MCF 10A (cell line): ENCODE results near the gene ACOXL. TPM values are rescaled to one million over a fixed set of nuclear protein-coding genes. Genes with fewer than 3 reads are reported as not detected.

Source experiments
- BruUV-seq: library from RNA; stranded (reverse); fragments of 400-500 nt; replicated peaks from 2 replicates; lab custom pipeline; 2021; lab: Mats Ljungman, UMichigan
- CTCF ChIA-PET: fragments of 300-600 bp; sonication (Branson Sonifier 250); formaldehyde crosslinking; extraction: SDS; loops from one replicate; lab custom pipeline; 2021; ENCODE audit warnings: antibody characterized with exemption, inconsistent platforms; lab: Yijun Ruan, JAX
- POLR2A ChIA-PET: fragments of 300-600, 350-650 bp; sonication (Branson Sonifier 250); formaldehyde crosslinking; extraction: SDS; loops from one replicate; lab custom pipeline; 2020; ENCODE audit warnings: antibody characterized with exemption, inconsistent platforms; lab: Yijun Ruan, JAX
- DNase-seq: peaks from one replicate; pipeline ENCODE4 v3.0.0-alpha.2; 2018; ENCODE audit not compliant: unreplicated experiment
- H3K27ac Mint-ChIP-seq: one replicate; pipeline ENCODE4 v1.8.0; 2022; ENCODE audit warnings: mild to moderate bottlenecking, low read depth, mixed read lengths; ENCODE audit not compliant: unreplicated experiment
- H3K27me3 Mint-ChIP-seq: one replicate; pipeline ENCODE4 v1.8.0; 2022; ENCODE audit warnings: mixed read lengths; ENCODE audit not compliant: insufficient read depth, unreplicated experiment
- H3K36me3 Mint-ChIP-seq: one replicate; pipeline ENCODE4 v1.8.0; 2022; ENCODE audit warnings: mild to moderate bottlenecking, moderate library complexity, mixed read lengths; ENCODE audit not compliant: insufficient read depth, unreplicated experiment
- H3K4me1 Mint-ChIP-seq: one replicate; pipeline ENCODE4 v1.8.0; 2022; ENCODE audit warnings: mixed read lengths; ENCODE audit not compliant: insufficient read depth, unreplicated experiment
- H3K4me3 Mint-ChIP-seq: one replicate; pipeline ENCODE4 v1.8.0; 2022; ENCODE audit warnings: mild to moderate bottlenecking, moderate library complexity, mixed read lengths; ENCODE audit not compliant: unreplicated experiment
- H3K9me3 Mint-ChIP-seq: one replicate; pipeline ENCODE4 v1.8.0; 2022; ENCODE audit warnings: mixed read lengths; ENCODE audit not compliant: unreplicated experiment
- CTCF ChIP-seq: fragments of 200-600 bp; IDR thresholded peaks from one replicate; pipeline ENCODE4 v1.8.0; 2022; ENCODE audit warnings: antibody characterized with exemption, mild to moderate bottlenecking; ENCODE audit not compliant: unreplicated experiment
- intact Hi-C: fragments of 100-400 bp; cut with micrococcal nuclease; formaldehyde crosslinking; loops from 2 replicates; pipeline ENCODE4 v1.14.1; 2022
- total RNA-seq: library from RNA; stranded (reverse); gene quantifications from 2 replicates; pipeline ENCODE4 v1.2.3, GENCODE V29; 2022

ACOXL gene
- total RNA-seq, 1 experiment from 2014 or later: not detected

- no peak overlapping the region for H3K27ac Mint-ChIP-seq
- peaks cover 15% of the 10 kb centered on the region for H3K4me1 Mint-ChIP-seq
- no peaks in the 10 kb centered on the region for H3K9me3 Mint-ChIP-seq
- POLR2A ChIA-PET: interaction anchor here (1.4 kb wide), 1 partner anchor 12 kb away, joined by 5 read pairs; no protein-coding TSS in a partner anchor
- intact Hi-C loops: no loop called here
- no TSS peak for BruUV-seq
- TF ChIP-seq CTCF: no peak
- DNase-seq: peak; percentile 40
- H3K4me3 Mint-ChIP-seq: no peak overlapping the region
- CTCF ChIA-PET: no interaction called here
- H3K27me3 Mint-ChIP-seq: peaks cover 20% of the 10 kb centered on the region
- no peaks in the 10 kb centered on the region for H3K36me3 Mint-ChIP-seq
Observed at GRCh38 chr2:110717734-110718133, 14.6 kb upstream of the ACOXL start.

DNA sequence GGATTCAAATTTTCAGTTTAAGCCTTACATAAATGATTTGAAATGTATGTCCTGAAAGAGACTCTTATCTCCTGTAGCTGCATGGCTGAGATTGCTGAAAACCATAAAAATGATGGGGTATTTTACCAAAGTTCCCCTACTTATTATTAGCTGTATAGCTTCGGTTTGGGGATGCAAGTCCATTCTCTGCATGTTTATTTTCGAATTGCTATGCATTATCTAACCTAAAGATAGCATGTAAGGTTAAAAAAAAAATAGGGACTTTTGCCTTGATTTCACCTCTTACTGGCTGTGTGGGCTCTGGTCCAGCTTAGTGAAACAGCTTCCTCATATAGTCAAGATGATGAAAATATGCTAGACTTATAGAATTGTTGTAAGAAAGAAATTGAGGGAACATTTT lies 14.0 kb upstream of the ACOXL start:
- no TSS peak for BruUV-seq
- no peaks in the 10 kb centered on the region for H3K36me3 Mint-ChIP-seq
- H3K27me3 Mint-ChIP-seq: peaks cover 23% of the 10 kb centered on the region
- no peak overlapping the region for H3K4me3 Mint-ChIP-seq
- POLR2A ChIA-PET: no interaction called here
- no peaks in the 10 kb centered on the region for H3K9me3 Mint-ChIP-seq
- DNase-seq: no peak
- TF ChIP-seq CTCF: no peak
- H3K27ac Mint-ChIP-seq: no peak overlapping the region
- CTCF ChIA-PET: no interaction called here
- intact Hi-C loops: no loop called here
- peaks cover 15% of the 10 kb centered on the region for H3K4me1 Mint-ChIP-seq

DNA sequence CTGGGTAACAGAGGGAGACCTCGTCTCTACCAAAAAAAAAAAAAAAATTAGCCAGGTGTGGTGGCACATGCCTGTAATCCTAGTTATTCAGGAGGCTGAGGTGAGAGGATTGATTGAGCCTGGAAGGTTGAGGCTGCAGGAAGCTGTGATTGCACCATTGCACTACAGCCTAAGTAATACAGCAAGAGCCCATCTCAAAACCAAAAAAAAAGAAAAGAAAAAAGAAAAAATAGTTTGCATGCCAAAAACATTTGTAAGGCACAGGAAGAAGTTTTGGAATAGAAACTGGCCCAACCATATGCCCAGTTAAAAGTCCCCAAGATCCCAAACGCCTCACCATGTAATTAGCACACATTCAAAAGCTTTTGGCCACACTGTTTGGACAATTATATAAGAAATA lies 13.4 kb upstream of the ACOXL start:
- no TSS peak for BruUV-seq

GRCh38 chr2:110720547-110720946 lies 11.8 kb upstream of the ACOXL start:
- no TSS peak for BruUV-seq
- intact Hi-C loops: no loop called here
- Mint-ChIP-seq H3K36me3 (no peaks in the 10 kb centered on the region), H3K27me3 (peaks cover 32% of the 10 kb centered on the region), H3K4me1 (peaks cover 15% of the 10 kb centered on the region), H3K27ac (no peak overlapping the region), H3K9me3 (no peaks in the 10 kb centered on the region), H3K4me3 (no peak overlapping the region)
- POLR2A ChIA-PET: interaction anchor here (0.6 kb wide), 1 partner anchor 59 kb away, joined by 4 read pairs; no protein-coding TSS in a partner anchor
- no peak for TF ChIP-seq CTCF
- no peak for DNase-seq
- CTCF ChIA-PET: no interaction called here

More for the DNA sequence above, 13.4 kb upstream of the ACOXL start:
- Mint-ChIP-seq H3K4me1 (peaks cover 15% of the 10 kb centered on the region), H3K4me3 (no peak overlapping the region), H3K36me3 (no peaks in the 10 kb centered on the region), H3K27ac (no peak overlapping the region), H3K9me3 (no peaks in the 10 kb centered on the region), H3K27me3 (peaks cover 29% of the 10 kb centered on the region)
- POLR2A ChIA-PET: interaction anchor here (0.7 kb wide), 1 partner anchor 906 kb away, joined by 3 read pairs; no protein-coding TSS in a partner anchor
- CTCF ChIA-PET: no interaction called here
- no peak for DNase-seq
- intact Hi-C loops: no loop called here
- no peak for TF ChIP-seq CTCF
